ENCODE results near the gene SPATA17.

- TF ChIP-seq CTCF (tag by site-specific recombination; IDR thresholded peaks at IDR 0.05) = no peak
- no peak for TF ChIP-seq HOXA7 (CRISPR knock-in tag; IDR thresholded peaks at IDR 0.05; ENCODE audit: borderline replicate concordance)
- no peak for TF ChIP-seq ZNF16 (tag by site-specific recombination; IDR thresholded peaks at IDR 0.05; ENCODE audit: low read depth)
- TF ChIP-seq ELK4 (IDR thresholded peaks at IDR 0.05; ENCODE audit: borderline replicate concordance, low read depth, low read length) = no peak
- no peak for TF ChIP-seq ZEB2 (tag by site-specific recombination; IDR thresholded peaks at IDR 0.05)
- no peak for TF ChIP-seq ZNF239 (tag by site-specific recombination; IDR thresholded peaks at IDR 0.05)
- TF ChIP-seq ZNF792 (tag by site-specific recombination; IDR thresholded peaks at IDR 0.05) = no peak
- TF ChIP-seq ZNF544 (tag by site-specific recombination; IDR thresholded peaks at IDR 0.05) = no peak
- no peak for TF ChIP-seq ZNF24 (tag by site-specific recombination; IDR thresholded peaks at IDR 0.05)
- TF ChIP-seq ZNF391 (tag by site-specific recombination; IDR thresholded peaks at IDR 0.05; ENCODE audit: borderline replicate concordance, low read depth) = no peak
- no peak for TF ChIP-seq SALL2 (tag by site-specific recombination; IDR thresholded peaks at IDR 0.05; ENCODE audit: borderline replicate concordance)
- no peak for TF ChIP-seq ATF2 (tag by site-specific recombination; IDR thresholded peaks at IDR 0.05; ENCODE audit: low read depth)
- no peak for TF ChIP-seq REST (tag by site-specific recombination; IDR thresholded peaks at IDR 0.05)
Measured at GRCh38 chr1:217590598-217590997, 40.5 kb upstream of the SPATA17 start.

All from HEK293 (cell line).